ENCODE data around the gene F12.

F12 gene

DNA sequence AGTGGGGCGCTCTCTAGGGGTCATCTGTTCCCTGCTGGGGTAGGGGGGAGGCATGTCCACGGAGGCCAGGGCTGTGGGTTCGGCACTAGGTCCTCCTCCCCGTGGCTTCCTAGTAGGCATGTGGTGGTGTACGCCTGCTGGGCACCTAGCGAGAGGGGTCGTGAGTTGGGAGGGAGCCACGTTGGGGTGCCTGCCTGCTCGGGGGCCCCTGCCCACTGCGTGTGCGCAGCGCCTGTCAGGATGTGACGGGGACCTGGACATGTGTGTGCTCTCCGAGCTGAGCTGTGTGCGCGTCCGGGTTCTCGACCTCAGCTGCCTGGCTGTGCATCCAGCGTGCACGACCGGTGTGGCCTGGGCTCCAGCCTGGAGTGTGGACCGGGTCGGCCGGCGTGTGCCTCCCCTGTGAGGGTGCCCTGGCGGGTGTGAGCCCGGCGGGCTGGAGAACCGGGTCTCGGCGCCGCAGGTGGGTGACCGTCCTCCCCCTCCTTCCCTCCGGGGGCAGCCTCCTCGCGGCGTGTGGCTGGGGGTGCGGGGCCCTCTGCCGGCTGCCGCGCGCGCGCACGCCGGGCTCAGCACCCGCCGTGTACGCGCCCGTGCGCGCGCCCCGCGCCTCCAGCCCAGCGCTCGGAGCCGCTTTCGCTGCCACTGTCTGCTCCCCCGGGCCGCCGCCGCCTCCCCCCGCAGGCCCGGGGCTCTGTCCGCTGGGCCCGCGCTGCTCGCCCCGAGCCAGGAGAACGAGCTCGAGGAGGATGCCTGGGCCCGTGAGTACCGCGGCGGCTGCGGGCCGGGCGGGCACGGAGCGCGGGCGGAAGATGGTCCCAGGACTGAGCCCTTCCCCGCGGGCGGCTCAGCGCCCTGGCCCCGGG, 37.1 kb upstream of the F12 start, which contains the start of gene PRR7:
PRR7 (plus strand) TSS at position 615 of the 866 bp plus-strand sequence. CDS start 8,254 bp downstream, outside the sequence.
- no peak within 1 kb of the TSS for H3K23ac ChIP-seq (ENCODE audit: low read length in 2 of 2)
- H2AFZ ChIP-seq (ENCODE audit: low read depth, low read length): peak within 1 kb of the TSS; percentile 80
- WGBS: 10% methylated on average over 40 of the region's 89 CpGs
- H2BK5ac ChIP-seq (ENCODE audit: low read depth, low read length, poor library complexity, severe bottlenecking): no peak within 1 kb of the TSS
- peak within 1 kb of the TSS; percentile 92 for H4K8ac ChIP-seq (ENCODE audit: low read length)
- peak within 1 kb of the TSS; percentile 78 to 88 for H3K18ac ChIP-seq (ENCODE audit: low read depth in 1 of 2, low read length in 2 of 2)
- peak within 1 kb of the TSS; percentile 80 to 88 for H3K4me3 ChIP-seq (ENCODE audit: insufficient read depth in 1 of 2, low read depth in 1 of 2, low read length in 2 of 2)
- peaks cover 7% of the 10 kb centered on the region for H3K79me1 ChIP-seq (replicated peaks; ENCODE audit: low read length, poor library complexity, severe bottlenecking)
- peak within 1 kb of the TSS; percentile 79 for H4K91ac ChIP-seq (ENCODE audit: low read length)
- peak within 1 kb of the TSS; percentile 67 for H2AK5ac ChIP-seq (ENCODE audit: low read length, severe bottlenecking)
- H3K27me3 ChIP-seq (ENCODE audit: control insufficient read depth in 1 of 2, insufficient read depth in 1 of 2, low read length in 2 of 2): peaks cover 0 to 10% of the 10 kb centered on the region in 2 experiments
- peak within 1 kb of the TSS; percentile 46 for H2BK120ac ChIP-seq (ENCODE audit: low read depth, low read length)
- no peaks in the 10 kb centered on the region for H3K9me3 ChIP-seq (ENCODE audit: control insufficient read depth, low read length)
- peak within 1 kb of the TSS in 1 of 2 experiments; percentile 96 for H3K14ac ChIP-seq (ENCODE audit: low read length in 2 of 2)
- peaks cover 10 to 40% of the 10 kb centered on the region in 2 experiments for H3K36me3 ChIP-seq (ENCODE audit: control insufficient read depth in 1 of 2, insufficient read depth in 2 of 2, low read depth in 1 of 2, low read length in 2 of 2)
- peak within 1 kb of the TSS; percentile 71 for H3K9ac ChIP-seq (ENCODE audit: low read length)
- H3K4me1 ChIP-seq (ENCODE audit: control insufficient read depth, insufficient read depth, low read depth, low read length): peaks cover 31% of the 10 kb centered on the region
- H3K4ac ChIP-seq (ENCODE audit: low read depth in 1 of 2, low read length in 2 of 2): peak within 1 kb of the TSS; percentile 52
- peak within 1 kb of the TSS; percentile 81 for H3K27ac ChIP-seq (ENCODE audit: low read length, poor library complexity, severe bottlenecking)
- H3K4me2 ChIP-seq (ENCODE audit: low read length, poor library complexity, severe bottlenecking): peak within 1 kb of the TSS; percentile 82
- DNase-seq: peak; percentile 67
- peak within 1 kb of the TSS in 1 of 2 experiments; percentile 75 for H2BK12ac ChIP-seq (ENCODE audit: low read length in 2 of 2)
- peak within 1 kb of the TSS; percentile 52 for H2BK15ac ChIP-seq (ENCODE audit: low read depth, poor library complexity, severe bottlenecking)

DNA sequence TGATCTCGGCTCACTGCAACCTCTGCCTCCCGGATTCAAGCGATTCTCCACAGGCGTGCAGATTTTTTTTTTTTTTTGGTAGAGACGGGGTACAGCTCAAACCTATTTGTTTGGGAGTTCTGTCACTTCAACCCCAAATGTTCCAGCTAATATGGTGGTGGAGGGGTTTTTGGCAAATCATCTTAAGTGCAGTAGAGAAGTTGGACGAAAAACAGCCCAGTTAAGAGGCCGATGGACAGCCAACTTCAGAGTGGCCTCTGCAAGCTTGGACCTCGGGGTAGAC, 36.5 kb upstream of the F12 start:
- DNase-seq: no peak

GRCh38 chr5:177445052-177445916, 35.9 kb upstream of the F12 start:
- WGBS: 97% methylated on average over 10 of the region's 10 CpGs
- Histone ChIP-seq H4K8ac (ENCODE audit: low read length) (no peak overlapping the region), H3K79me1 (replicated peaks; ENCODE audit: low read length, poor library complexity, severe bottlenecking) (peaks cover 7% of the 10 kb centered on the region), H3K4me2 (ENCODE audit: low read length, poor library complexity, severe bottlenecking) (peak overlapping the region; percentile 82), H3K9me3 (ENCODE audit: control insufficient read depth, low read length) (no peaks in the 10 kb centered on the region), H2BK5ac (ENCODE audit: low read depth, low read length, poor library complexity, severe bottlenecking) (no peak overlapping the region), H3K23ac (ENCODE audit: low read length in 2 of 2) (no peak overlapping the region), H3K27ac (ENCODE audit: low read length, poor library complexity, severe bottlenecking) (no peak overlapping the region), H3K4me1 (ENCODE audit: control insufficient read depth, insufficient read depth, low read depth, low read length) (peaks cover 31% of the 10 kb centered on the region), H3K4me3 (ENCODE audit: insufficient read depth in 1 of 2, low read depth in 1 of 2, low read length in 2 of 2) (peak overlapping the region in 1 of 2 experiments; percentile 80), H3K18ac (ENCODE audit: low read depth in 1 of 2, low read length in 2 of 2) (no peak overlapping the region), H2BK12ac (ENCODE audit: low read length in 2 of 2) (no peak overlapping the region), H3K4ac (ENCODE audit: low read depth in 1 of 2, low read length in 2 of 2) (no peak overlapping the region), H3K14ac (ENCODE audit: low read length in 2 of 2) (no peak overlapping the region), H3K9ac (ENCODE audit: low read length) (peak overlapping the region; percentile 71), H4K91ac (ENCODE audit: low read length) (no peak overlapping the region), H3K36me3 (ENCODE audit: control insufficient read depth in 1 of 2, insufficient read depth in 2 of 2, low read depth in 1 of 2, low read length in 2 of 2) (peaks cover 10 to 44% of the 10 kb centered on the region in 2 experiments), H3K27me3 (ENCODE audit: control insufficient read depth in 1 of 2, insufficient read depth in 1 of 2, low read length in 2 of 2) (peaks cover 0 to 10% of the 10 kb centered on the region in 2 experiments), H2BK120ac (ENCODE audit: low read depth, low read length) (no peak overlapping the region), H2BK15ac (ENCODE audit: low read depth, poor library complexity, severe bottlenecking) (no peak overlapping the region), H2AFZ (ENCODE audit: low read depth, low read length) (no peak overlapping the region), H2AK5ac (ENCODE audit: low read length, severe bottlenecking) (no peak overlapping the region)
- no peak for DNase-seq

More for the DNA sequence above, 36.5 kb upstream of the F12 start:
- H3K4me1 ChIP-seq (ENCODE audit: control insufficient read depth, insufficient read depth, low read depth, low read length): peaks cover 31% of the 10 kb centered on the region
- peak overlapping the region; percentile 82 for H3K4me2 ChIP-seq (ENCODE audit: low read length, poor library complexity, severe bottlenecking)
- H4K91ac ChIP-seq (ENCODE audit: low read length): no peak overlapping the region
- 66% methylated on average over 4 of the region's 8 CpGs for WGBS
- H3K27ac ChIP-seq (ENCODE audit: low read length, poor library complexity, severe bottlenecking): no peak overlapping the region
- H2BK120ac ChIP-seq (ENCODE audit: low read depth, low read length): no peak overlapping the region
- H3K27me3 ChIP-seq (ENCODE audit: control insufficient read depth in 1 of 2, insufficient read depth in 1 of 2, low read length in 2 of 2): peaks cover 0 to 10% of the 10 kb centered on the region in 2 experiments
- peak overlapping the region; percentile 80 to 88 for H3K4me3 ChIP-seq (ENCODE audit: insufficient read depth in 1 of 2, low read depth in 1 of 2, low read length in 2 of 2)
- H3K4ac ChIP-seq (ENCODE audit: low read depth in 1 of 2, low read length in 2 of 2): no peak overlapping the region
- H3K36me3 ChIP-seq (ENCODE audit: control insufficient read depth in 1 of 2, insufficient read depth in 2 of 2, low read depth in 1 of 2, low read length in 2 of 2): peaks cover 10 to 43% of the 10 kb centered on the region in 2 experiments
- no peak overlapping the region for H2AFZ ChIP-seq (ENCODE audit: low read depth, low read length)
- no peak overlapping the region for H3K23ac ChIP-seq (ENCODE audit: low read length in 2 of 2)
- no peak overlapping the region for H2BK5ac ChIP-seq (ENCODE audit: low read depth, low read length, poor library complexity, severe bottlenecking)
- H3K14ac ChIP-seq (ENCODE audit: low read length in 2 of 2): no peak overlapping the region
- peaks cover 7% of the 10 kb centered on the region for H3K79me1 ChIP-seq (replicated peaks; ENCODE audit: low read length, poor library complexity, severe bottlenecking)
- H3K18ac ChIP-seq (ENCODE audit: low read depth in 1 of 2, low read length in 2 of 2): no peak overlapping the region
- no peak overlapping the region for H2AK5ac ChIP-seq (ENCODE audit: low read length, severe bottlenecking)
- peak overlapping the region; percentile 71 for H3K9ac ChIP-seq (ENCODE audit: low read length)
- H4K8ac ChIP-seq (ENCODE audit: low read length): peak overlapping the region; percentile 92
- no peaks in the 10 kb centered on the region for H3K9me3 ChIP-seq (ENCODE audit: control insufficient read depth, low read length)
- H2BK12ac ChIP-seq (ENCODE audit: low read length in 2 of 2): peak overlapping the region in 1 of 2 experiments; percentile 23
- H2BK15ac ChIP-seq (ENCODE audit: low read depth, poor library complexity, severe bottlenecking): no peak overlapping the region
